Thymus (tissue), 11 donors: Measurements from ENCODE around the gene TPP1. TPM values are rescaled to one million over a fixed set of nuclear protein-coding genes. Genes with fewer than 3 reads are reported as not detected.

Experiments used
- DNase-seq, 9 donors: peaks; one replicate each; pipeline ENCODE4 v3.0.0-alpha.2; 2013; ENCODE audit warnings: low spot score in 9 of 9, low read depth in 6 of 9, missing footprints in 1 of 9
- H3K27ac ChIP-seq, 2 donors: one replicate each; pipeline ENCODE4 v1.5.1; 2013; ENCODE audit warnings: control low read depth in 1 of 2, low read depth in 1 of 2, low read length in 1 of 2, mild to moderate bottlenecking in 1 of 2, moderate library complexity in 1 of 2
- H3K27me3 ChIP-seq, 2 donors: one replicate each; pipeline ENCODE4 v1.5.1; 2013; ENCODE audit warnings: low read length in 1 of 2; ENCODE audit not compliant: control insufficient read depth in 2 of 2, insufficient read depth in 1 of 2
- H3K36me3 ChIP-seq, 2 donors: one replicate each; pipeline ENCODE4 v1.5.1; 2013; ENCODE audit warnings: low read length in 1 of 2, mild to moderate bottlenecking in 1 of 2, moderate library complexity in 1 of 2; ENCODE audit not compliant: control insufficient read depth in 2 of 2, insufficient read depth in 2 of 2
- H3K4me1 ChIP-seq, 2 donors: one replicate each; pipeline ENCODE4 v1.5.1; 2013; ENCODE audit warnings: low read length in 2 of 2; ENCODE audit not compliant: control insufficient read depth in 2 of 2, insufficient read depth in 2 of 2
- H3K4me3 ChIP-seq, 2 donors: one replicate each; pipeline ENCODE4 v1.5.1; 2013; ENCODE audit warnings: low read length in 2 of 2, control low read depth in 1 of 2, mild to moderate bottlenecking in 1 of 2
- H3K9me3 ChIP-seq, 2 donors: one replicate each; pipeline ENCODE4 v1.5.1; 2013; ENCODE audit warnings: low read length in 1 of 2, mild to moderate bottlenecking in 1 of 2; ENCODE audit not compliant: control insufficient read depth in 2 of 2, insufficient read depth in 1 of 2
- WGBS: extraction: QIAGEN DNeasy Blood & Tissue Kit; methylation state at CpG from one replicate; pipeline ENCODE4 v1.1.7; 2013; 5-methylcytosine and 5-hydroxymethylcytosine counted together
- polyA plus RNA-seq: library from polyadenylated mRNA; stranded (reverse); fragments of 200-250 nt; gene quantifications from one replicate; pipeline ENCODE4 v1.2.3, GENCODE V29; 2013
- total RNA-seq: library from RNA; stranded (reverse); fragments of 120-200 nt; gene quantifications from one replicate; pipeline ENCODE4 v1.2.4, GENCODE V29; 2013
- donor health status: healthy.

Gene TPP1
- total and polyA plus RNA-seq, 2 donors, result 14.5 to 59.4 TPM

DNA sequence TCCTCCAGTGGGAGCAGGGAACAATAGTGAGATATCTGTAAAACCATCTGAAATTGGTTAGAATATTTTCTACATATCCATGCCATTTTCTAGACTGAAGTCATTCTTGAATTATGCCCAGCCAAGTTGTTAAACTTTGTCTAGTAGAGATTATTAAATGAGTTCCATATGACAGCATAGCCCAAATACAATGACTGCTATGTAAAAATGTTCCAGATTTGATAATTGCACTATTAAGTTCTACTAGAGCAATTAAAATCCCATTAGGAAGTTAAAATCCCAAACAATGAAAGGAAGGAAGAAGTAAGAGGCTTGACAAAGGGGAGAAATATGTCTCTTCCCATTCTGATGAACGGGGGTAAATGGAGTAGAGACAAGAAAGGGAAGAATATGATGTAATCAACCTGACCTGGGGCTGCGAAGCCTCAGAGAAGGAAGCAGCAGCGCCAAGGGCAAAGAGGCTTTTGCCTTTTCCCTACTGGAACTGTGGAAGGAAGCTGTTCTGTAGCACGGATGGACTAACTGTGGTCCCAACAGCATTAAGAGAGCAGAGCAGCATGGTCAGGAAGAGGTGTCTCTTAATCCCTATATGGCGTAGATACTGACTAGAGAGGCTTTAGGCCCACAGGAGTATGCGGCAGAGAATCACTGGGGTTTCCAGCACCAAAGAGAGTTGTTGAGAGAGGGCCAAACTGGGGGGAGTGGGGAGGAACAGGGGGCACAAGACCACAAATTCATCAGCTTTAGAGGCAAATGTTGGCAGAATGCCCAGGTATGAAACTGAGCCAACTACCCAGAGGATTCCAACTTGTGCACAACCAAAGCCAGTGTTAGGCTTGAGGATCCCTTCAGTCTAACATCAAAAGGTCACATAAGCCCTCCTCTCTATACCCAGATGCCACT, 42.5 kb downstream of the TPP1 start:
- DNase-seq, result no peak
- Histone ChIP-seq H3K36me3 (peaks cover 2 to 4% of the 10 kb centered on the region in 2 donors), H3K4me1 (no peaks in the 10 kb centered on the region), H3K27ac (no peak overlapping the region), H3K27me3 (no peaks in the 10 kb centered on the region), H3K9me3 (peaks cover 0 to under 1% of the 10 kb centered on the region in 2 donors), H3K4me3 (no peak overlapping the region)
- WGBS, result 64% methylated on average over 6 of the region's 6 CpGs

DNA sequence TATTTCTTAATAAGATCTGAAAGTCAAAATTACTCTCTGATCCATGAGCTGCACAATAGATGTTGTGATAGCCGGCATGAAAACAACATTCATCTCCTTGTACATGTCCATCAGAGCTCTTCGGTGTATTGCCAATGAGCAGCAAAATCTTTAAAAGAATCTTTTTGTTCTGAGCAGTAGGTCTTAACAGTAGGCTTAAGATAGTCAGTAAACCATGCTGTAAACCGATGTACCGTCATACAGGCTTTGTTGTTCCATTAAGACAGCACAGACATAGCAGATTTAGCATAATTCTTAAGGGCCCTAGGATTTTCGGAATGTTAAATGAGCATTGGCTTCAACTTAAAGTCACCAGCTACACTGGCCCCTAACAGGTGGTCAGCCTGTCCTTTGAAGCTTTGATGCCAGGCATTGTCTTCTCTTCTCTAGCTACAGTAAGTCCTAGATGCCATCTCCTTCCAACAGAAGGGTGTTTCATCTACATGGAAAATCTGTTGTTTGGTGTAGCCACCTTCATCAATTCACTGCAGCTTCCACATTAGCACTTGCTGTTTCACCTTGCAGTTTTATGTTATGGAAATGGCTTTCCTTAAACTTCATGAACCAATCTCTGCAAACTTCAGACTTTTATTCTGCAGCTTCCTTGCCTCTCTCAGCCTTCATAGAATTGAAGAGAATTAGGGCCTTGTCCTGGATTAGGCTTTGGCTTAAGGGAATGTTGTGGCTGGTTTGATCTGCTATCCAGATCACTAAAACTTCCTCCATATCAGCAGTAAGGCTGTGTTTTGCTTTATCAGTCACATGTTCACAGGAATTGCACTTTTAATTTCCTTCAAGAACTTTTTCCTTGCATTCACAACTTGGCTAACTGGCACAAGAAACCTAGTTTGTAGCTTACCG, 44.2 kb downstream of the TPP1 start:
- no peak for DNase-seq
- no peak overlapping the region for H3K27ac ChIP-seq
- H3K36me3 ChIP-seq, result peaks cover 0 to 6% of the 10 kb centered on the region in 2 donors
- no peaks in the 10 kb centered on the region for H3K27me3 ChIP-seq
- H3K4me1 ChIP-seq, result no peaks in the 10 kb centered on the region
- H3K4me3 ChIP-seq, result no peak overlapping the region
- 98% methylated on average over 6 of the region's 6 CpGs for WGBS
- peaks cover 0 to 8% of the 10 kb centered on the region in 2 donors for H3K9me3 ChIP-seq

DNA sequence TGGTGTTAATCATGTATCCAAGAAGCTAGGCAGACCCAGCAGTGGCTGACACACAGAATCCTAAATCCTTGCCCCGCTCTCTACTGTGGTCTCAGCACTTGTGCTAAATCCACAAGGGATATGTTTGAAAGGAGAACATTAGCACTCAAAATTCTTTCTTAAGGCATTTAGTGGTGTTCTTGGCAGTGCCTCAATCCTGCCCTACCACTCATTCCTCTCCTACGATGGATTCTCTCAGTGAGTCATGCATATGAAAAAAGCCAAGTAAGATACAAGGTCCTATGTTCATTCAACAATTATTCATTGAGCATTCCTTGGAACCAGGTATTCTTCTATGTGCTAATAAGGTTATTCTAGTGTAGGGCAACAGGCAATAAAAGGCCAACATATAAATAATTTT, 47.0 kb downstream of the TPP1 start:
- peaks cover 0 to 3% of the 10 kb centered on the region in 2 donors for H3K4me1 ChIP-seq

DNA sequence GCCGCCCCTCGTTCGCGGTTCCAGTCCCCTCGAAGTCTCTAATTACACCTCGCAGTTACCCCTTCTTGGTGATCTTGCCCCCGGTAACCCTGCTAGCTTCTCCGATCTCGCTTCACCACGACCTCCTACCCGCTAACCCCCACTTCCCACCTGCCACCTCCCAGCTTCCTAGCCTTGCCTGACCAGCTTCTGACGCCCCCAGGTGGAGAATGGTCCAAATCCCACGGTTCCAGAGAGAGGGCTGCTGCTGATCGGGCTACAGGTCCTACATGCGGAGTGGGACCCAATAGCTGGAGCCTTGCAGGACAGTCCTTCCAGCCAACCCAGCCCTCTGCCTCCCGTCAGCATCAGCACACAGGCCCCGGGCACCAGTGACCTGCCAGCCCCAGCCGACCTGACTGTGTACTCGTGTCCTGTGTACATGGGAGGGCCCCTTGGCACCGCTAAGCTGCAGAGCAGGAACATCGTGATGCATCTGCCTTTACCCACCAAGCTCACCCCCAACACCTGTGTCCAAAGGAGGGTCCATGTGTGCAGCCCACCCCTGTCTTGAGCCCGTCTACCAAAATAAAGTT, 47.7 kb downstream of the TPP1 start:
- Histone ChIP-seq H3K4me1 (peaks cover 0 to 3% of the 10 kb centered on the region in 2 donors), H3K27me3 (no peaks in the 10 kb centered on the region)
- WGBS, result 96% methylated on average over 22 of the region's 22 CpGs

More for the DNA sequence above, 47.0 kb downstream of the TPP1 start:
- H3K36me3 ChIP-seq, result peaks cover 0 to 5% of the 10 kb centered on the region in 2 donors
- no peak overlapping the region for H3K27ac ChIP-seq
- no peak for DNase-seq
- no peaks in the 10 kb centered on the region for H3K27me3 ChIP-seq
- H3K9me3 ChIP-seq, result peaks cover 0 to 8% of the 10 kb centered on the region in 2 donors
- H3K4me3 ChIP-seq, result no peak overlapping the region
- 96% methylated on average over 2 of the region's 2 CpGs for WGBS

DNA sequence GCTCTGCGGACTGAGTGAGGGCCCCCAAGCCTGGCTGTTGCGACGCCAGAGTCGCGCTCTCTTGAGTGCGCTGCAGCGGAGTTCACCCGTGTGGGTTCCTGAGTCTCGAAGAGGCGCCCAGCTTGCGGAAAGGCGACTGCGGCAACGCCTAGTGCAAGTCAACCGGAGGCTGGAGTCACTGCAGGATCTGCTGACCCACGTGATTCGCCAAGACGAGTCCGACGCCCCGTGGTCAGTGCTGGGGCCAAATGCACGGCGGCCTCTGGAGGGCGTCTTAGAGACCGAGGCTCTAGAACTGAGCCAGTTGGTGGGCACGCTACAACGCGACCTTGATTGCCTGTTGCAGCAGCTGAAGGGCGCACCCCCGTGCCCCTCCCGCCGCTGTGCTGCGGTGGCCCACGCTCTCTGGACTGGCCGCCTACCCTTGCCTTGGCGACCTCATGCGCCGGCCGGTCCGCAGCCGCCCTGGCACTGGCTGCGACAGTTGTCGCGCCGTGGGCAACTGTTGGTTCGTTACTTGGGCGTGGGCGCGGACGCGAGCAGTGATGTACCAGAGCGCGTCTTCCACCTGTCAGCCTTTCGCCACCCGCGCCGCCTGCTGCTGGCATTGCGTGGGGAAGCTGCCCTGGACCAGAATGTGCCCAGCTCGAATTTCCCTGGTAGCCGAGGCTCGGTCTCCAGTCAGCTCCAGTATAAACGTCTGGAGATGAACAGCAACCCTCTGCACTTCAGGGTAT, 48.4 kb downstream of the TPP1 start:
- peaks cover 0 to 5% of the 10 kb centered on the region in 2 donors for H3K36me3 ChIP-seq
- WGBS, result 97% methylated on average over 62 of the region's 62 CpGs
- H3K27me3 ChIP-seq, result no peaks in the 10 kb centered on the region
- H3K4me3 ChIP-seq, result no peak overlapping the region
- H3K9me3 ChIP-seq, result peaks cover 0 to 8% of the 10 kb centered on the region in 2 donors
- H3K27ac ChIP-seq, result no peak overlapping the region
- DNase-seq, result no peak
- peaks cover 0 to 3% of the 10 kb centered on the region in 2 donors for H3K4me1 ChIP-seq

More for the DNA sequence above, 47.7 kb downstream of the TPP1 start:
- Histone ChIP-seq H3K36me3 (peaks cover 0 to 5% of the 10 kb centered on the region in 2 donors), H3K9me3 (peaks cover 0 to 8% of the 10 kb centered on the region in 2 donors), H3K27ac (no peak overlapping the region), H3K4me3 (no peak overlapping the region)
- DNase-seq, result no peak

DNA sequence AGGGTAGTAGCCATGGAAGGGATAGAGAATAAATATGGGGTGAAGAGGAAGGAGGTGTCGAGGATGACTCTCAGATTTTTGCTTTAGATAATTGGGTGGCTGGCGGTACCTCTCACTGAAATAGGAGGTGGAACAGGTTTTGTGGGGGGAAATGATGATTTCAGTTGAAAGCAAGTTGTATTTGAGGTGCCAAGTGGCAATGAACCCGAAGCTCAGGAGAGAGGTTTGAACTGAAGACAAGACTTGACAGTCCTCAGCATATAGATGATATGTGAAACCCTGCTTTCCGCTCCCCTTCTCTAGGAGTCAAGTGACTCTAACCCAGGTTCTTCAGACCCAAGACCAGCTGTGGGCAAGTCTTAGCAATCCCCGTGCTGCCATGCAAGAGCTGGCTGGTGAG, 49.5 kb downstream of the TPP1 start:
- H3K27me3 ChIP-seq, result no peaks in the 10 kb centered on the region
- WGBS, result 87% methylated on average over 5 of the region's 5 CpGs
- H3K9me3 ChIP-seq, result peaks cover 0 to 8% of the 10 kb centered on the region in 2 donors
- H3K4me3 ChIP-seq, result no peak overlapping the region
- no peak for DNase-seq
- H3K36me3 ChIP-seq, result peaks cover 0 to 5% of the 10 kb centered on the region in 2 donors
- no peak overlapping the region for H3K27ac ChIP-seq
- peaks cover 0 to 3% of the 10 kb centered on the region in 2 donors for H3K4me1 ChIP-seq

DNA sequence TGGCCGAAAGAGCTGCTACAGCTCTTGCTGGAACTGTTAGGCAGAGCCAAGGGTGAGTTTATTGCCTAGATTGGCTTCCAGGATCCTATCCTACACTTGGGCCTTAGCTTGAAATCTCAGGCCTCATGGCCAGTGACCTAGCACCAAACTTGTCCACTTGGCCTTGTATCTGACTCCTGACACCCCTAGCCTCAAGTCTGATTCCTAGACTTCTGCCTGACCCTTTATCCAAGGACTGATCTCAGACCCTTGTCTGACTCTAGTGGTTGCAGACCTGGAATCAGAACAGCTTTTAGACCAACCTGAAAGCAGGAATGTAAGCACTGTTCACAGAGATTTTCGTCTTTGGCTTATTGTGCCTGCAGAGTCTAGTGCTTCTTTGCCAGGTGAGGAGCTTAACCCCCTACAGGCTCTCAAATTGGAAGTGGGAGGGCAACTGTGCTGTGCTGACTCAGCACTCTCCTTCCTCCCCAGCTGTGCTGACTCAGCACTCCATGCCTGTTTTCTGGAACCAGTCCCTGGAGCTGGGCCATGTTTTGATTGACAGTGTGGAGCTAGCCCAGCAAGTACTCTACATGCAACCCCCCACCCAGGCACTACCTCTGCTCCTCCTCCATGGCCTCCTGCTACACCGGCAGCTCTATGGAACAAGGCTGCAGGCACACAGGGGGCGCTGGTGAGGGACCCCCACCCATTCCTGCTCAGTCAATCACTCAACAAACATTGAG, 50.9 kb downstream of the TPP1 start:
- H3K27me3 ChIP-seq, result no peaks in the 10 kb centered on the region
- no peak overlapping the region for H3K4me3 ChIP-seq
- H3K36me3 ChIP-seq, result peaks cover 0 to 5% of the 10 kb centered on the region in 2 donors
- no peak overlapping the region for H3K27ac ChIP-seq
- peaks cover 0 to 8% of the 10 kb centered on the region in 2 donors for H3K9me3 ChIP-seq
- peak in 5 of 9 donors; percentile 3 to 29 (median 6) for DNase-seq
- peaks cover 0 to 3% of the 10 kb centered on the region in 2 donors for H3K4me1 ChIP-seq
- 92% methylated on average over 4 of the region's 4 CpGs for WGBS

DNA sequence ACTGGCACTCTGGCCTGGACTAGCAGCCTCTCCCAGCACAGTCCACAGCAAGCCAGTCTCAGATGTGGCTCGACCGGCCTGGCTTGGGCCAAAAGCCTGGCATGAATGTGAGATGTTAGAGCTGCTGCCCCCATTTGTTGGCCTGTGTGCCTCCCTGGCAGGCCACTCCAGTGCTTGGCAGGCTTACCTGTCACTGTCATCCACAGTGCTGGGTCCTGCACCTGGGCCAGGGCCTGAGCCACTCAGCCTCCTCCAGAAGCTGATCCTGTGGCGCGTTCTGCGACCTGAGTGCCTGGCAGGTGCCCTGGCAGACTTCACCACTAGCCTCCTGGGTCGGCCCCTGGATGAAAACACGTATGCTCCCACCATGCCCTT, 51.9 kb downstream of the TPP1 start:
- Histone ChIP-seq H3K4me1 (peaks cover 0 to 3% of the 10 kb centered on the region in 2 donors), H3K36me3 (peaks cover 0 to 5% of the 10 kb centered on the region in 2 donors), H3K4me3 (no peak overlapping the region), H3K27ac (no peak overlapping the region), H3K27me3 (no peaks in the 10 kb centered on the region), H3K9me3 (peaks cover 0 to 8% of the 10 kb centered on the region in 2 donors)
- over 99% methylated on average over 7 of the region's 7 CpGs for WGBS
- DNase-seq, result no peak
